Measurements from ENCODE around the gene POC1B. TPM values are rescaled to one million over a fixed set of nuclear protein-coding genes. Genes with fewer than 3 reads are reported as not detected.
A peak's percentile ranks its signal among the peaks of the same experiment; 100 is the strongest.

Gene POC1B
- total and polyA plus RNA-seq, 11 donors, result 3.3 to 12.4 (median 8.5) TPM

- Histone ChIP-seq H3K27me3 (no peaks in the 10 kb centered on the region), H3K4me1 (peaks cover 0 to 19% (median 0%) of the 10 kb centered on the region in 12 donors), H3K36me3 (no peaks in the 10 kb centered on the region), H3K27ac (no peak overlapping the region), H3K4me3 (no peak overlapping the region), H3K9me3 (no peaks in the 10 kb centered on the region)
- intact Hi-C loops (cut with DNase I), result loop anchor here (1.0 to 10.0 kb wide), 7 partner anchors 51 to 1044 kb away; partner anchors contain the start of genes POC1B (in 4 of the 10) and GALNT4 (in 3 of the 10)
- TF ChIP-seq POLR2A (IDR thresholded peaks at IDR 0.05) (no peak), CTCF (IDR thresholded peaks at IDR 0.05) (peak; percentile 47 to 74 (median 62))
- DNase-seq (no peak), ATAC-seq (peak; percentile 71 to 77 (median 74))
- 62 to 72% (median 67%) methylated on average over 3 of the region's 3 CpGs for WGBS, 4 donors
These were observed 54.9 kb downstream of the POC1B start for GRCh38 chr12:89470741-89471509.

- H3K36me3 ChIP-seq, result no peaks in the 10 kb centered on the region
- H3K27ac ChIP-seq, result peak overlapping the region in 1 of 12 donors; percentile 70
- H3K4me3 ChIP-seq, result no peak overlapping the region
- TF ChIP-seq CTCF (IDR thresholded peaks at IDR 0.05) (no peak), POLR2A (IDR thresholded peaks at IDR 0.05) (no peak)
- intact Hi-C loops (cut with DNase I), result loop anchor here in 1 of 10 donors (10.0 kb wide), 1 partner anchor 315 kb away; no protein-coding TSS in a partner anchor
- H3K9me3 ChIP-seq, result no peaks in the 10 kb centered on the region
- 84 to 92% (median 87%) methylated on average over 3 of the region's 3 CpGs for WGBS, 4 donors
- DNase-seq (no peak), ATAC-seq (no peak)
- H3K4me1 ChIP-seq, result peaks cover 0 to 19% (median 0%) of the 10 kb centered on the region in 12 donors
- H3K27me3 ChIP-seq, result no peaks in the 10 kb centered on the region
These were observed 56.5 kb downstream of the POC1B start for GRCh38 chr12:89469361-89469760.

- TF ChIP-seq CTCF (IDR thresholded peaks at IDR 0.05), result no peak
- TF ChIP-seq POLR2A (IDR thresholded peaks at IDR 0.05), result no peak
- WGBS, 4 donors, result 86 to 94% (median 89%) methylated on average over 4 of the region's 4 CpGs
- peak overlapping the region in 1 of 12 donors; percentile 18 for H3K4me3 ChIP-seq
- H3K27ac ChIP-seq, result peak overlapping the region in 1 of 12 donors; percentile 70
- no peak for ATAC-seq
- H3K4me1 ChIP-seq, result peaks cover 0 to 19% (median 0%) of the 10 kb centered on the region in 12 donors
- intact Hi-C loops (cut with DNase I), result loop anchor here in 1 of 10 donors (10.0 kb wide), 1 partner anchor 314 kb away; no protein-coding TSS in a partner anchor
- no peaks in the 10 kb centered on the region for H3K9me3 ChIP-seq
- DNase-seq, result no peak
- no peaks in the 10 kb centered on the region for H3K36me3 ChIP-seq
- no peaks in the 10 kb centered on the region for H3K27me3 ChIP-seq
These were observed 57.1 kb downstream of the POC1B start for GRCh38 chr12:89468648-89469326.

- H3K9me3 ChIP-seq, result no peaks in the 10 kb centered on the region
- TF ChIP-seq POLR2A (IDR thresholded peaks at IDR 0.05) (no peak), CTCF (IDR thresholded peaks at IDR 0.05) (no peak)
- no peak overlapping the region for H3K4me3 ChIP-seq
- peaks cover 0 to 19% (median 0%) of the 10 kb centered on the region in 12 donors for H3K4me1 ChIP-seq
- intact Hi-C loops (cut with DNase I), result loop anchor here in 1 of 10 donors (10.0 kb wide), 1 partner anchor 313 kb away; no protein-coding TSS in a partner anchor
- ATAC-seq (no peak), DNase-seq (no peak)
- WGBS, 4 donors, result 60 to 76% (median 69%) methylated on average over 1 of the region's 1 CpG
- no peaks in the 10 kb centered on the region for H3K36me3 ChIP-seq
- H3K27me3 ChIP-seq, result no peaks in the 10 kb centered on the region
- H3K27ac ChIP-seq, result peak overlapping the region in 1 of 12 donors; percentile 19
These were observed 57.8 kb downstream of the POC1B start for GRCh38 chr12:89468017-89468416.
